T-helper 2 cell (primary cell): ENCODE results near the gene CD200R1.

Experiments
- DNase-seq, 5 experiments: peaks; one replicate each; pipeline versions ENCODE4 v3.0.0 to v3.0.0-alpha.2; 2012 to 2022

The CD200R1 gene

DNA sequence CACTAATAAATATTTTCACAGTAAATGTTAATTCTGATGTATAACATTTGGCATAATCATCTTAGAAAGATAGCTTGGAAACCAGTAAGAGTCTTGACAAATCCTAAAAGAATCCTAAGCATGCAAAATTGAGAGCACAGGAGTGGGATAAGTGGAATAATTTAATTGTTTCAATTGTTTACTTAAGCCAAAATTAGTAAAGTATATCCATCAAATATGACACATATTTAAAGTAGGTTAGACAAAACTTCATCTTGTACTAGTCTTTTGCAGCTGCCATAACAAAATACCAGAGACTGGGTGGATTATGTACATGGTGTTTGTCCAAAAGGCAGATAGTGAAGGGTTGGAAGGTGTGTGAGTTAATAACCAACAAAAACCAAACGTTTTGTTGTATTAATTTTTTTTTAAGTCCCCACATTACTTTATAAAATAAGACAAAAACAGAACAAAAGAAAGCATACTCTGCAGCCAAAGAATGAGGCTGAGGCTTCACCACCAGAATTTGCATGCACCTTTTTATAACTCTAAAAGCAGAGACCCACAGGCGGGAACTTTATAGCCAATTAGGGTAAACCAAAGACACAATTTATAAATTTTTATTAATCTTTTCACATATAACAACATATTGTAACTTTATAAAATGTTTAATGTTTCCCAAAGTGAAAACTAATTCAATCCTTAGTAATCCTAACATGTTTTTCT is 86.4 kb downstream of the CD200R1 start:
- DNase-seq, result no peak

GRCh38 chr3:112884678-112885290 is 90.1 kb downstream of the CD200R1 start:
- no peak for DNase-seq

- no peak for DNase-seq
Observed at GRCh38 chr3:112881891-112882290, 93.0 kb downstream of the CD200R1 start.

GRCh38 chr3:112875561-112875960 is 99.3 kb downstream of the CD200R1 start:
- DNase-seq, result no peak

- DNase-seq, result no peak
Observed at GRCh38 chr3:112874725-112875124, 100.2 kb downstream of the CD200R1 start.

DNA sequence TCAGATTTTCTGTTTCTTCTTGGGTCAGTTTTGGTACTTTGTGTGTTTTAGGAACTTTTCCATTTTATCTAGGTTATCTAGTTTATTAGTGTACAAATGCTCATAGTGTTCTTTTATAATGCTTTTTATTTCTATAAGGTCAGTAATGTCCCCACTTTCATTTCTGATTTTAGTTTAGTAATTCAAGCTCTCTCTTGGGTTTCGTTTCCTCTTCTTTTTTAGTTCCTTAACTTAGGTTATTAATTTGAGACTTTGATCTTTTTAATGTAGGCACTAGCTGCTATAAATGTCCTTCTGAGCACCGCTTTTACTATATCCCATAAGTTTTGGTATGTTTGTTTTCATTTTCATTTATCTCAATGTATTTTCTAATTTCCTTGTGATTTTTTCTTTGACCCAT is 101.3 kb downstream of the CD200R1 start:
- no peak for DNase-seq

DNA sequence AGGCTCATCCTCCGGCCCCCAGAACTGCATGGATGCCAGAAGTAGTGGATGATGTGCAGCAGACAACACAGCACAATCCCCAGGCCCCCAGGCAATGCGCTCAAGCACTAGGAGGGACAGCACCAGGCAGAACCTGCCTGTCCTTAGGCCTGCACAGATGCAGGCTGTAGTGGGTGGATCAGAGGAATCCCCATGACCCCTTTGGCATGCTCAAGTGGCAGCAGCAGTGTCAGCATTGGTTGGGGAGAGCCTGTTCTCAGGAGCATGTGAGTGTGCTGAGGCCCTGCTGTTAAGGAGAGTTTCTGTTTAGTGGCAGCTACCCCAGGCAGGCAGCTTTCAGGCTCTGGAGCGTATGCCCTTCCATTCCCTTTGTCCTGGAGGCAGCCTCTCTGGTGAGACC is 103.2 kb downstream of the CD200R1 start:
- DNase-seq, result no peak
